Glomerular visceral epithelial cell (primary cell): ENCODE measurements around the gene PTPRM.
"Not testable (repeated sequence)": the region's sequence is repeated elsewhere in the genome, so short reads cannot be mapped to it uniquely, and the experiment has no call there.

Experiments used
- DNase-seq: peaks from one replicate; pipeline ENCODE4 v3.0.0-alpha.2; 2016; ENCODE audit errors: extremely low spot score

The PTPRM gene

GRCh38 chr18:7945882-7946281, 378.8 kb downstream of the PTPRM start:
- peak; percentile 92 for DNase-seq

- peak; percentile 81 for DNase-seq
Measured at GRCh38 chr18:7946734-7947377, 379.7 kb downstream of the PTPRM start.

- peak; percentile 76 for DNase-seq
Measured at GRCh38 chr18:7950380-7951136, 383.4 kb downstream of the PTPRM start.

- no peak for DNase-seq
Measured at GRCh38 chr18:7953095-7953958, 386.2 kb downstream of the PTPRM start.

GRCh38 chr18:7954238-7954637, 387.1 kb downstream of the PTPRM start:
- DNase-seq: no peak

GRCh38 chr18:7955175-7955574, 388.1 kb downstream of the PTPRM start:
- no peak for DNase-seq

- DNase-seq: no peak
Measured at GRCh38 chr18:7957297-7957696, 390.2 kb downstream of the PTPRM start.

- peak; percentile 7 for DNase-seq
Measured at GRCh38 chr18:7958081-7958896, 391.2 kb downstream of the PTPRM start.

GRCh38 chr18:7958897-7959146, 391.7 kb downstream of the PTPRM start:
- no peak for DNase-seq

GRCh38 chr18:7966682-7967081, 399.6 kb downstream of the PTPRM start:
- DNase-seq: not testable (repeated sequence)

- DNase-seq: no peak
Measured at GRCh38 chr18:7974200-7974874, 407.2 kb downstream of the PTPRM start.

GRCh38 chr18:7977897-7978296, 410.8 kb downstream of the PTPRM start:
- DNase-seq: no peak

- DNase-seq: no peak
Measured at GRCh38 chr18:7978834-7979233, 411.7 kb downstream of the PTPRM start.

- no peak for DNase-seq
Measured at GRCh38 chr18:7979714-7980113, 412.6 kb downstream of the PTPRM start.

GRCh38 chr18:7980136-7980535, 413.0 kb downstream of the PTPRM start:
- DNase-seq: no peak

GRCh38 chr18:7980656-7981055, 413.5 kb downstream of the PTPRM start:
- peak; percentile 3 for DNase-seq

GRCh38 chr18:7982216-7982615, 415.1 kb downstream of the PTPRM start:
- DNase-seq: no peak

- DNase-seq: peak; percentile 58
Measured at GRCh38 chr18:7987284-7987976, 420.3 kb downstream of the PTPRM start.

GRCh38 chr18:7990670-7991069, 423.6 kb downstream of the PTPRM start:
- no peak for DNase-seq

GRCh38 chr18:8001711-8002301, 434.7 kb downstream of the PTPRM start:
- no peak for DNase-seq
